CD4-positive, alpha-beta T cell (primary cell): ENCODE results near the gene GFPT2. TPM values are rescaled to one million over a fixed set of nuclear protein-coding genes. Genes with fewer than 3 reads are reported as not detected.
A peak's percentile ranks its signal among the peaks of the same experiment; 100 is the strongest.

Experiments
- ATAC-seq: fragments of 200-7000 bp; cut with Tn5 transposase; one replicate; pipeline ENCODE4 v1.10.0; 2022; ENCODE audit warnings: mild to moderate bottlenecking; ENCODE audit not compliant: poor library complexity
- CTCF ChIA-PET: fragments of 350-600 bp; sonication (Branson Sonifier 250); formaldehyde crosslinking; loops from one replicate; lab custom pipeline; 2021; ENCODE audit warnings: antibody characterized with exemption, inconsistent platforms; lab: Charles Lee
- POLR2A ChIA-PET: fragments of 350-600 bp; sonication (Branson Sonifier 250); formaldehyde crosslinking; loops from one replicate; lab custom pipeline; 2021; ENCODE audit warnings: antibody characterized with exemption, inconsistent platforms; lab: Charles Lee
- DNase-seq, 14 experiments: peaks; one replicate each; pipeline ENCODE4 v3.0.0-alpha.2; 2013 to 2020; ENCODE audit warnings: mixed read lengths in 2 of 14
- H3K27ac ChIP-seq, 2 donors: one replicate each; pipeline versions ENCODE4 v1.5.1 to v1.7.0; 2013; ENCODE audit warnings: low read length in 2 of 2, low read depth in 1 of 2, mild to moderate bottlenecking in 1 of 2
- H3K27me3 ChIP-seq, 2 experiments: 1 replicate in 1 of 2; 2 replicates in 1 of 2; pipeline versions ENCODE4 v1.6.1 to v1.7.0; 2013; ENCODE audit warnings: low read length in 2 of 2, control low read depth in 1 of 2, mild to moderate bottlenecking in 1 of 2, moderate library complexity in 1 of 2; ENCODE audit not compliant: insufficient read depth in 2 of 2, control insufficient read depth in 1 of 2
- H3K36me3 ChIP-seq: one replicate; pipeline ENCODE4 v1.6.1; 2013; ENCODE audit warnings: low read length, control low read depth; ENCODE audit not compliant: insufficient read depth
- H3K4me1 ChIP-seq: one replicate; pipeline ENCODE4 v1.6.1; 2013; ENCODE audit warnings: low read length, control low read depth; ENCODE audit not compliant: insufficient read depth
- H3K4me3 ChIP-seq: one replicate; pipeline ENCODE4 v1.5.1; 2013; ENCODE audit warnings: mild to moderate bottlenecking, low read length, moderate library complexity
- H3K9me3 ChIP-seq, 2 experiments: 1 replicate in 1 of 2; 2 replicates in 1 of 2; pipeline versions ENCODE4 v1.6.1 to v1.7.0; 2013; ENCODE audit warnings: low read length in 2 of 2, mild to moderate bottlenecking in 2 of 2, control low read depth in 1 of 2, moderate library complexity in 1 of 2; ENCODE audit not compliant: control insufficient read depth in 1 of 2, insufficient read depth in 1 of 2
- H3K27ac Mint-ChIP-seq: one replicate; pipeline ENCODE4 v1.8.0; 2020; ENCODE audit warnings: mixed read lengths
- H3K27me3 Mint-ChIP-seq: one replicate; pipeline ENCODE4 v1.8.0; 2021; ENCODE audit warnings: mixed read lengths
- H3K36me3 Mint-ChIP-seq: one replicate; pipeline ENCODE4 v1.8.0; 2021; ENCODE audit warnings: low read depth, mixed read lengths
- H3K4me1 Mint-ChIP-seq: one replicate; pipeline ENCODE4 v1.8.0; 2021; ENCODE audit warnings: low read depth, mixed read lengths
- H3K4me3 Mint-ChIP-seq: one replicate; pipeline ENCODE4 v1.8.0; 2020; ENCODE audit warnings: mild to moderate bottlenecking, mixed read lengths
- H3K9me3 Mint-ChIP-seq: one replicate; pipeline ENCODE4 v1.8.0; 2020; ENCODE audit warnings: mixed read lengths
- intact Hi-C, 2 experiments: fragments of 100-400 bp; cut with DNase I in 1 of 2; cut with micrococcal nuclease in 1 of 2; formaldehyde crosslinking; loops; one replicate each; pipeline versions ENCODE4 v1.15.1 to v1.9.0; 2023 to 2025; cut with DNase I, micrococcal nuclease
- total RNA-seq, 174 experiments: library from RNA in 2 of 174; stranded (reverse) in 2 of 174; gene quantifications; one replicate each; pipeline ENCODE4 v1.2.3 and lab custom pipeline; 2021 to 2026
- TF ChIP-seq, protein P1 (sequence below): fragments of 200-600 bp; IDR thresholded peaks from one replicate; pipeline ENCODE4 v1.8.0; 2022; ENCODE audit warnings: antibody characterized with exemption, mild to moderate bottlenecking

GFPT2 gene
- total RNA-seq, 2 experiments from 2014 or later = 1.1 to 1.5 TPM

DNA sequence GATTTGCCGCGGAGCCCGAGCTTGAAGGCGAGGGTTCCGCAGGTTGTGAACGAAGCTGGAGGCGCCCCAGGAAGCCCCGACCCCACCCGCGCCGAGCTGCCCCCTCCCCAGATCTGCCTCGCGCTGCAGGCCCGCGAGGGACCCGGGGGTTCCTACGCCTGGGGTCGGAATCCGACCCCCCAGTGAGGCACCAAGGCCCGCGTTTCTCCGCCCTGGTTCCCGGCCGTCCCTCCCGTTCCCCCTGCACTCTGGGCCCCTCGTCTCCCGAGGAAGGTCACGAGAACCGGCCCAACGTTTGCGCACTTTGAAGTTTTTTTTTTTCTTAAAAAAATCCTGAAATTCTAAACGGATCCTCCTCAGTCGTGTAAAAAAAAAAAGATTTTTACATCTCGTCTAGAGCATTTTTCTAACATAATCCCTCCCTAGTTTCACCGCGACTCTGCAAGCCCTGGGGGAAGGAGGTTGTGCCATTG, 880 bp upstream of the GFPT2 start:
- H3K4me1 ChIP-seq = peaks cover 24% of the 10 kb centered on the region
- H3K36me3 Mint-ChIP-seq = no peaks in the 10 kb centered on the region
- intact Hi-C loops = loop anchor here in 1 of 2 experiments (2.0 kb wide), 1 partner anchor 61 kb away; the partner anchor contains the start of gene MAPK9
- peaks cover 0 to 13% of the 10 kb centered on the region in 2 experiments for H3K9me3 ChIP-seq
- H3K27ac Mint-ChIP-seq = no peak overlapping the region
- ChIA-PET CTCF (interaction anchor here (0.9 kb wide), 1 partner anchor 25 kb away, joined by 4 read pairs; no protein-coding TSS in a partner anchor), POLR2A (interaction anchor here (0.5 to 1.3 kb wide), 2 partner anchors 63 to 556 kb away, joined by 3 to 4 read pairs; no protein-coding TSS in a partner anchor)
- no peaks in the 10 kb centered on the region for H3K9me3 Mint-ChIP-seq
- no peak overlapping the region for H3K27ac ChIP-seq
- DNase-seq (no peak), ATAC-seq (peak; percentile 10)
- H3K4me3 ChIP-seq = peak overlapping the region; percentile 79
- TF ChIP-seq, protein P1, sequence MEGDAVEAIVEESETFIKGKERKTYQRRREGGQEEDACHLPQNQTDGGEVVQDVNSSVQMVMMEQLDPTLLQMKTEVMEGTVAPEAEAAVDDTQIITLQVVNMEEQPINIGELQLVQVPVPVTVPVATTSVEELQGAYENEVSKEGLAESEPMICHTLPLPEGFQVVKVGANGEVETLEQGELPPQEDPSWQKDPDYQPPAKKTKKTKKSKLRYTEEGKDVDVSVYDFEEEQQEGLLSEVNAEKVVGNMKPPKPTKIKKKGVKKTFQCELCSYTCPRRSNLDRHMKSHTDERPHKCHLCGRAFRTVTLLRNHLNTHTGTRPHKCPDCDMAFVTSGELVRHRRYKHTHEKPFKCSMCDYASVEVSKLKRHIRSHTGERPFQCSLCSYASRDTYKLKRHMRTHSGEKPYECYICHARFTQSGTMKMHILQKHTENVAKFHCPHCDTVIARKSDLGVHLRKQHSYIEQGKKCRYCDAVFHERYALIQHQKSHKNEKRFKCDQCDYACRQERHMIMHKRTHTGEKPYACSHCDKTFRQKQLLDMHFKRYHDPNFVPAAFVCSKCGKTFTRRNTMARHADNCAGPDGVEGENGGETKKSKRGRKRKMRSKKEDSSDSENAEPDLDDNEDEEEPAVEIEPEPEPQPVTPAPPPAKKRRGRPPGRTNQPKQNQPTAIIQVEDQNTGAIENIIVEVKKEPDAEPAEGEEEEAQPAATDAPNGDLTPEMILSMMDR = no peak
- H3K4me1 Mint-ChIP-seq = peaks cover 7% of the 10 kb centered on the region
- H3K27me3 Mint-ChIP-seq = peaks cover 63% of the 10 kb centered on the region
- peaks cover 45 to 46% of the 10 kb centered on the region in 2 experiments for H3K27me3 ChIP-seq
- H3K36me3 ChIP-seq = no peaks in the 10 kb centered on the region
- peak overlapping the region; percentile 81 for H3K4me3 Mint-ChIP-seq

DNA sequence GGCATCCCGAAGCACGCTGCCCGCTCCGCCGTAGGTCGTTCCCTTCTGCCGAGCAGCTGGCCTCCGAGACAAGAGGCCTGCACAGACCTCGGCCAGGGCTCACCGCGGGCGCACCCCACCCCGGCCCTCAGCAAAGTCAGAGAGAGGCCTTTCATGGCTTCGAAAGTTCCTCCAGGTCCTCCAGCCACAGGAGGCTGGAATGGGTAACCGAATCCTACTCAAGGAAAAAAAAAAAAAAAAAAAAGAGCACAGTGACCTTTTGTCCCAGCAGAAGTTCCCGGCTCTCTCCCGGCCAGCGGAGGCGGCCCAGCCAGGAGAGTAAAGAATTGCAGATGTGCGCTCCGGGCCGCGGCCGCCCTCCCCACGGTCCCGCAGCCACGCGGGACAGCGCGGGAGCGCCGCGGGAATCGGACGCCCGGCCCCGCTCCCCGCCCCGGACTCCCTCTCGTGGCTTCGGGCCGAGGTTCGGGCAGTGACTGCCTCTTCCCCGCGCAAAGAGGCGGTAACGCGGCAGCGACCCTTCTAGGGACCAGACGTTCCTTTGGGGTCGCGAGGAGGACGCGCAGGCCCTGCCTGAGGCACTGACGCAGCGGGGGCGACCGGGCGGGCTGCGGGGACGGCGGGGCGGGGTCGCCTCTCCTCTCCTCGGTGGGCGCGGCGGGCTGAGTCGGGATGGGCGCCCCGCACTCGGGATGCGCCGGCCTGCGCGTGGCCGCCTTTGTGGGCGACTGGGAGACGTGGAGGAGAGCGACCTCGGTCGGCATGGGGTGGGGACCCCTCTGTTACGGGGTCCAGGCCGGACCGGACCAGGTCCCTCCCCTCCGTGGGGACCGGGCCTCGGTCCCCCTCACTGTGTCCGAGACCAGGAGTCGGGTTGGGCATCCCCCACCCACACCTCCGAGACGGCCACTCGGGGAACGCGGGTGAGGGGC, 754 bp downstream of the GFPT2 start:
- H3K9me3 Mint-ChIP-seq = no peaks in the 10 kb centered on the region
- intact Hi-C loops = loop anchor here in 1 of 2 experiments (2.0 kb wide), 1 partner anchor 60 kb away; the partner anchor contains the start of gene MAPK9
- Histone ChIP-seq H3K27me3 (peaks cover 45 to 49% of the 10 kb centered on the region in 2 experiments), H3K4me3 (peak overlapping the region; percentile 79), H3K4me1 (peaks cover 24% of the 10 kb centered on the region), H3K27ac (no peak overlapping the region), H3K36me3 (no peaks in the 10 kb centered on the region), H3K9me3 (peaks cover 0 to 13% of the 10 kb centered on the region in 2 experiments)
- H3K4me1 Mint-ChIP-seq = peaks cover 7% of the 10 kb centered on the region
- no peak overlapping the region for H3K27ac Mint-ChIP-seq
- H3K36me3 Mint-ChIP-seq = no peaks in the 10 kb centered on the region
- no peak for ATAC-seq
- H3K4me3 Mint-ChIP-seq = peak overlapping the region; percentile 87
- POLR2A ChIA-PET = no interaction called here
- DNase-seq = peak in 2 of 14 experiments; percentile 2 to 26
- TF ChIP-seq, protein P1 = no peak
- CTCF ChIA-PET = no interaction called here
- peaks cover 61% of the 10 kb centered on the region for H3K27me3 Mint-ChIP-seq

- Mint-ChIP-seq H3K9me3 (no peaks in the 10 kb centered on the region), H3K27ac (no peak overlapping the region), H3K4me3 (peak overlapping the region; percentile 87), H3K27me3 (peaks cover 60% of the 10 kb centered on the region), H3K4me1 (peaks cover 7% of the 10 kb centered on the region), H3K36me3 (no peaks in the 10 kb centered on the region)
- DNase-seq (no peak), ATAC-seq (no peak)
- Histone ChIP-seq H3K27ac (no peak overlapping the region), H3K9me3 (peaks cover 0 to 7% of the 10 kb centered on the region in 2 experiments), H3K4me3 (no peak overlapping the region), H3K27me3 (peaks cover 37 to 38% of the 10 kb centered on the region in 2 experiments), H3K4me1 (peaks cover 24% of the 10 kb centered on the region), H3K36me3 (no peaks in the 10 kb centered on the region)
- intact Hi-C loops = no loop called here
- ChIA-PET POLR2A (no interaction called here), CTCF (interaction anchor here (1.0 kb wide), 1 partner anchor 22 kb away, joined by 3 read pairs; no protein-coding TSS in a partner anchor)
- TF ChIP-seq, protein P1 = no peak
These were observed 2.2 kb downstream of the GFPT2 start for GRCh38 chr5:180350711-180351465.
